Measurements from ENCODE around the gene ADARB2. TPM values are rescaled to one million over a fixed set of nuclear protein-coding genes. Genes with fewer than 3 reads are reported as not detected.
A peak's percentile ranks its signal among the peaks of the same experiment; 100 is the strongest.

The ADARB2 gene
- polyA plus RNA-seq, 3 donors: not detected

DNA sequence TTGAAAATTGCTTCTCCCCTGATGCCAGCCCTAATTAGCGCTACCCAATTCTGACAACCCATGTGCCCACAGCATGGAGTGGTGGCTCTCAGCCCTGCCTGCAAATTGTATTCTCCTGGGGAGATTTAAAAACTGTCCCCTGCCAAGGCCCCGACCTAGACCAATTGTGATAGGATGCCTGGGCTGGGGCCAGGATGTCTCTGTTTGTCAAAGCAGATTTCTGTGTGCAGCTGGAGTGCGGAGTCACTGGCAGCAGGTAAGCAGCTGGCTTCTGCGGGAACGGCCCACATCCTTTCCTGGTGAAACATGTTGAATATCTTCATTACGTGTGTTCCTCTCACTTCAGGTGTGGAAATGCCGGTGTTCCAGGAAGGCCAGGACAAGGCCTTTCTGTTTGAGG is 442.6 kb downstream of the ADARB2 start:
- H3K4me2 ChIP-seq (replicated peaks; ENCODE audit: extremely low read depth, low read length, poor library complexity, severe bottlenecking): no peak overlapping the region
- H3K4me3 ChIP-seq (replicated peaks in 1 of 3; ENCODE audit: low read depth in 2 of 3, low read length in 3 of 3): no peak overlapping the region
- Mint-ChIP-seq H3K4me3 (no peak overlapping the region), H3K4me1 (no peaks in the 10 kb centered on the region), H3K36me3 (no peaks in the 10 kb centered on the region), H3K27me3 (ENCODE audit: low read depth in 3 of 3) (peaks cover 11 to 18% (median 12%) of the 10 kb centered on the region in 3 donors), H3K27ac (no peak overlapping the region), H3K9me3 (no peaks in the 10 kb centered on the region)
- H3K9me3 ChIP-seq (replicated peaks in 1 of 2; ENCODE audit: control insufficient read depth in 1 of 2, insufficient read depth in 1 of 2, low read length in 2 of 2): no peaks in the 10 kb centered on the region
- TF ChIP-seq, protein P1, sequence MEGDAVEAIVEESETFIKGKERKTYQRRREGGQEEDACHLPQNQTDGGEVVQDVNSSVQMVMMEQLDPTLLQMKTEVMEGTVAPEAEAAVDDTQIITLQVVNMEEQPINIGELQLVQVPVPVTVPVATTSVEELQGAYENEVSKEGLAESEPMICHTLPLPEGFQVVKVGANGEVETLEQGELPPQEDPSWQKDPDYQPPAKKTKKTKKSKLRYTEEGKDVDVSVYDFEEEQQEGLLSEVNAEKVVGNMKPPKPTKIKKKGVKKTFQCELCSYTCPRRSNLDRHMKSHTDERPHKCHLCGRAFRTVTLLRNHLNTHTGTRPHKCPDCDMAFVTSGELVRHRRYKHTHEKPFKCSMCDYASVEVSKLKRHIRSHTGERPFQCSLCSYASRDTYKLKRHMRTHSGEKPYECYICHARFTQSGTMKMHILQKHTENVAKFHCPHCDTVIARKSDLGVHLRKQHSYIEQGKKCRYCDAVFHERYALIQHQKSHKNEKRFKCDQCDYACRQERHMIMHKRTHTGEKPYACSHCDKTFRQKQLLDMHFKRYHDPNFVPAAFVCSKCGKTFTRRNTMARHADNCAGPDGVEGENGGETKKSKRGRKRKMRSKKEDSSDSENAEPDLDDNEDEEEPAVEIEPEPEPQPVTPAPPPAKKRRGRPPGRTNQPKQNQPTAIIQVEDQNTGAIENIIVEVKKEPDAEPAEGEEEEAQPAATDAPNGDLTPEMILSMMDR (IDR thresholded peaks at IDR 0.05): no peak
- H2AFZ ChIP-seq (ENCODE audit: insufficient read depth, low read depth, low read length, poor library complexity, severe bottlenecking): no peak overlapping the region
- no peak overlapping the region for H3K9ac ChIP-seq (ENCODE audit: insufficient read depth, low read length, poor library complexity, severe bottlenecking)
- no peaks in the 10 kb centered on the region for H3K27me3 ChIP-seq (ENCODE audit: control insufficient read depth in 2 of 2, insufficient read depth in 2 of 2, low read length in 2 of 2)
- no peaks in the 10 kb centered on the region for H4K20me1 ChIP-seq (ENCODE audit: insufficient read depth, low read length)
- H3K79me2 ChIP-seq (ENCODE audit: insufficient read depth, low read length): no peaks in the 10 kb centered on the region
- no peak for DNase-seq
- H3K4me1 ChIP-seq (ENCODE audit: control insufficient read depth in 1 of 2, insufficient read depth in 2 of 2, low read length in 2 of 2): no peaks in the 10 kb centered on the region
- WGBS (ENCODE audit: insufficient coverage): 90% methylated on average over 5 of the region's 7 CpGs
- no peak overlapping the region for H3K27ac ChIP-seq (ENCODE audit: low read depth in 1 of 2, low read length in 2 of 2)
- intact Hi-C loops (cut with micrococcal nuclease): no loop called here
- no peaks in the 10 kb centered on the region for H3K36me3 ChIP-seq (replicated peaks in 1 of 2; ENCODE audit: control insufficient read depth in 1 of 2, insufficient read depth in 2 of 2, low read length in 2 of 2)

DNA sequence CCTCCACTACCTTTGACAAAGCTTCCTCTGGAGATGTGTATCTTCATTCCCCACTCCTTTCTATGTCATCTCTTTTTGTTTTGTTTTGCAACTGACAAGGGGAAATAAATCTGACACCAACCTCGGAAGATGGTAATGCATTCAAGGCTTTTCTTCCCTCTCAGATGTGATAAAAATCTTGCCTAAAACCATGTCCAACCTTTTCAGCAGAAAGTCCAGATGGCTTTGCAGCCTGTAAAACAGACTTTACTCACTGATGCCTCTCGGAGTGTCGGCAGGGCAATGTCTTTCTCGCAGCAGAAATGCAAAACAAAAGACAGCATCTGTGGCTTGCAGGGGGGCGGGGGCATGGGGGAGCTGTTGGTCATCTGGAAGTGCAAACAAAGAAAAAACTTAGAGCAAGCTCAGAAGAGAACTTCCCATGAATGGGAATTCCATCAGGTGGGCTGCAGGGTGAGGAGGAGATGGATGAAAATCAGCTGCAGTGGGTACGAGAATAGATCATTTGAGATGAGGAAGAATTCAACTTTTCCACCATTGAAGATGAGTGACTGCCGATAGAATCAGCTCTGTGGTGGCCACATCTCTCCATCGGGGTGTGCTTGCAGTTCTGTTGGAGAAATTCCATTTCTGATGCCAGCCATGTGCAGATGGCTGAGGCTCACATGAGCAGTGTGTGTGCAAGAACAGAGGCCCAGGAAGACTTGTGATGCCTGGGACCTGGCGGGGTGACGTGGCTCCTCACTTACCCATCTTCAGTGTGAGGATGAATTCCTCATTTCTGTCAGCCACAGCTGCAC is 443.5 kb downstream of the ADARB2 start:
- 57% methylated on average over 8 of the region's 10 CpGs for WGBS (ENCODE audit: insufficient coverage)
- Histone ChIP-seq H3K9me3 (replicated peaks in 1 of 2; ENCODE audit: control insufficient read depth in 1 of 2, insufficient read depth in 1 of 2, low read length in 2 of 2) (no peaks in the 10 kb centered on the region), H3K4me2 (replicated peaks; ENCODE audit: extremely low read depth, low read length, poor library complexity, severe bottlenecking) (no peak overlapping the region), H3K36me3 (replicated peaks in 1 of 2; ENCODE audit: control insufficient read depth in 1 of 2, insufficient read depth in 2 of 2, low read length in 2 of 2) (no peaks in the 10 kb centered on the region), H3K79me2 (ENCODE audit: insufficient read depth, low read length) (no peaks in the 10 kb centered on the region), H3K4me3 (replicated peaks in 1 of 3; ENCODE audit: low read depth in 2 of 3, low read length in 3 of 3) (no peak overlapping the region), H4K20me1 (ENCODE audit: insufficient read depth, low read length) (no peaks in the 10 kb centered on the region), H3K27me3 (ENCODE audit: control insufficient read depth in 2 of 2, insufficient read depth in 2 of 2, low read length in 2 of 2) (no peaks in the 10 kb centered on the region), H3K9ac (ENCODE audit: insufficient read depth, low read length, poor library complexity, severe bottlenecking) (no peak overlapping the region), H3K27ac (ENCODE audit: low read depth in 1 of 2, low read length in 2 of 2) (no peak overlapping the region), H2AFZ (ENCODE audit: insufficient read depth, low read depth, low read length, poor library complexity, severe bottlenecking) (no peak overlapping the region), H3K4me1 (ENCODE audit: control insufficient read depth in 1 of 2, insufficient read depth in 2 of 2, low read length in 2 of 2) (no peaks in the 10 kb centered on the region)
- Mint-ChIP-seq H3K4me1 (no peaks in the 10 kb centered on the region), H3K27ac (no peak overlapping the region), H3K9me3 (no peaks in the 10 kb centered on the region), H3K36me3 (no peaks in the 10 kb centered on the region), H3K4me3 (peak overlapping the region in 1 of 2 donors; percentile 44), H3K27me3 (ENCODE audit: low read depth in 3 of 3) (peaks cover 11 to 16% (median 11%) of the 10 kb centered on the region in 3 donors)
- TF ChIP-seq, protein P1 (IDR thresholded peaks at IDR 0.05): no peak
- intact Hi-C loops (cut with micrococcal nuclease): no loop called here
- DNase-seq: no peak
